Neural cell (in vitro differentiated cells): Measurements from ENCODE around the gene SHISAL1. TPM values are rescaled to one million over a fixed set of nuclear protein-coding genes. Genes with fewer than 3 reads are reported as not detected.

Source experiments
- H2AFZ ChIP-seq: fragments of 200-600, 300-800 bp; sonication (generic), shearing (Covaris generic); 2 replicates; pipeline ENCODE4 v1.6.0; 2014; ENCODE audit warnings: low read depth, mild to moderate bottlenecking, antibody characterized with exemption, low read length, moderate library complexity
- H3F3A ChIP-seq: fragments of 200-600 bp; shearing (Covaris generic); 2 replicates; pipeline ENCODE4 v1.6.1; 2016; ENCODE audit warnings: mild to moderate bottlenecking, moderate library complexity, mixed read lengths, antibody characterized with exemption, low read length; ENCODE audit not compliant: insufficient read depth, poor library complexity, severe bottlenecking
- H3K27ac ChIP-seq: fragments of 200-600, 300-800 bp; sonication (generic), shearing (Covaris generic); 2 replicates; pipeline ENCODE4 v1.5.1; 2014; ENCODE audit warnings: mild to moderate bottlenecking, low read length, moderate library complexity
- H3K27me3 ChIP-seq: fragments of 300-800, 200-600 bp; sonication (generic), shearing (Covaris generic); 2 replicates; pipeline ENCODE4 v1.6.0; 2014; ENCODE audit warnings: mild to moderate bottlenecking, low read depth, low read length, moderate library complexity; ENCODE audit not compliant: insufficient read depth
- H3K36me3 ChIP-seq: fragments of 300-800, 200-600 bp; sonication (generic), shearing (Covaris generic); 2 replicates; pipeline ENCODE4 v1.5.1; 2014; ENCODE audit warnings: mild to moderate bottlenecking, antibody characterized with exemption, low read length, moderate library complexity; ENCODE audit not compliant: insufficient read depth
- H3K4me2 ChIP-seq: fragments of 300-800, 200-600 bp; sonication (generic), shearing (Covaris generic); 2 replicates; pipeline ENCODE4 v1.6.0; 2014; ENCODE audit warnings: mild to moderate bottlenecking, low read length
- H3K4me3 ChIP-seq: fragments of 300-800, 200-600 bp; sonication (generic), shearing (Covaris generic); 2 replicates; pipeline ENCODE4 v1.5.1; 2014; ENCODE audit warnings: mild to moderate bottlenecking, low read length, moderate library complexity
- H3K79me2 ChIP-seq: fragments of 200-600 bp; shearing (Covaris generic); replicated peaks from 2 replicates; pipeline ENCODE4 v1.6.0; 2014; ENCODE audit warnings: mild to moderate bottlenecking, low read length, moderate library complexity; ENCODE audit not compliant: insufficient read depth
- H3K9ac ChIP-seq: fragments of 300-800, 200-600 bp; sonication (generic), shearing (Covaris generic); 2 replicates; pipeline ENCODE4 v1.6.1; 2016; ENCODE audit warnings: mild to moderate bottlenecking, low read length, mixed read lengths
- H3K9me2 ChIP-seq: fragments of 200-600 bp; shearing (Covaris generic); 2 replicates; pipeline ENCODE4 v1.6.1; 2016; ENCODE audit warnings: mild to moderate bottlenecking, low read length, mixed read lengths; ENCODE audit not compliant: insufficient read depth
- H3K9me3 ChIP-seq: fragments of 200-600, 300-800 bp; sonication (generic), shearing (Covaris generic); 2 replicates; pipeline ENCODE4 v1.6.1; 2016; ENCODE audit warnings: mild to moderate bottlenecking, mixed run types, low read length, moderate library complexity, mixed read lengths
- H4K20me1 ChIP-seq: fragments of 200-600 bp; shearing (Covaris generic); 2 replicates; pipeline ENCODE4 v1.6.1; 2016; ENCODE audit warnings: mild to moderate bottlenecking, mixed run types; ENCODE audit not compliant: insufficient read depth
- EP300 ChIP-seq: fragments of 450-650 bp; conservative IDR thresholded peaks from 2 replicates; pipeline ENCODE4 v1.6.1; 2014; ENCODE audit warnings: antibody characterized with exemption, mild to moderate bottlenecking, moderate library complexity; ENCODE audit not compliant: poor library complexity, severe bottlenecking
- EZH2 ChIP-seq: fragments of 200-600, 300-800 bp; shearing (Covaris generic), sonication (generic); IDR thresholded peaks from 2 replicates; pipeline ENCODE4 v1.6.1; 2014; ENCODE audit warnings: antibody characterized with exemption, low read length, borderline replicate concordance, mild to moderate bottlenecking; ENCODE audit not compliant: insufficient read depth, poor library complexity, severe bottlenecking
- MXI1 ChIP-seq: fragments of 450-650 bp; conservative IDR thresholded peaks from 2 replicates; pipeline ENCODE4 v1.6.1; 2014; ENCODE audit warnings: antibody characterized with exemption, mild to moderate bottlenecking; ENCODE audit not compliant: poor library complexity, severe bottlenecking
- POLR2AphosphoS5 ChIP-seq: IDR thresholded peaks from 2 replicates; pipeline ENCODE4 v1.6.1; 2012
- RAD21 ChIP-seq: fragments of 450-650 bp; conservative IDR thresholded peaks from 2 replicates; pipeline ENCODE4 v1.6.1; 2014; ENCODE audit warnings: antibody characterized with exemption, mild to moderate bottlenecking, moderate library complexity
- SMC3 ChIP-seq: fragments of 450-650 bp; conservative IDR thresholded peaks from 2 replicates; pipeline ENCODE4 v1.6.1; 2014; ENCODE audit warnings: antibody characterized with exemption, mild to moderate bottlenecking, moderate library complexity; ENCODE audit not compliant: poor library complexity
- TAF1 ChIP-seq: IDR thresholded peaks from 2 replicates; pipeline ENCODE4 v1.6.1; 2012; ENCODE audit warnings: low read depth
- polyA plus RNA-seq: library from polyadenylated mRNA; depleted of rRNA; stranded (reverse); fragments of >200 nt; gene quantifications from 2 replicates; pipeline ENCODE4 v1.2.3, GENCODE V29; 2014
- TF ChIP-seq, protein P1 (sequence below): IDR thresholded peaks from 2 replicates; pipeline ENCODE4 v1.6.1; 2012; ENCODE audit warnings: borderline replicate concordance
- TF ChIP-seq, protein P2 (sequence below): fragments of 450-650 bp; IDR thresholded peaks from 2 replicates; pipeline ENCODE4 v1.5.1; 2014; ENCODE audit warnings: antibody characterized with exemption, mild to moderate bottlenecking, moderate library complexity; ENCODE audit not compliant: poor library complexity, severe bottlenecking

SHISAL1 gene
- polyA plus RNA-seq, 1 donor from 2014 or later, result 15.4 TPM

GRCh38 chr22:44278243-44279068 is 34.3 kb downstream of the SHISAL1 start:
- Histone ChIP-seq H2AFZ (no peak overlapping the region), H3K79me2 (no peaks in the 10 kb centered on the region), H3K36me3 (no peaks in the 10 kb centered on the region), H3K9me3 (no peaks in the 10 kb centered on the region), H4K20me1 (no peaks in the 10 kb centered on the region), H3K27ac (no peak overlapping the region), H3K9me2 (no peaks in the 10 kb centered on the region), H3K4me2 (no peak overlapping the region), H3K4me3 (no peak overlapping the region), H3F3A (no peaks in the 10 kb centered on the region), H3K27me3 (no peaks in the 10 kb centered on the region), H3K9ac (no peak overlapping the region)
- TF ChIP-seq MXI1, result no peak
- TF ChIP-seq EP300, result no peak
- no peak for TF ChIP-seq POLR2AphosphoS5
- TF ChIP-seq SMC3, result no peak
- TF ChIP-seq RAD21, result no peak

DNA sequence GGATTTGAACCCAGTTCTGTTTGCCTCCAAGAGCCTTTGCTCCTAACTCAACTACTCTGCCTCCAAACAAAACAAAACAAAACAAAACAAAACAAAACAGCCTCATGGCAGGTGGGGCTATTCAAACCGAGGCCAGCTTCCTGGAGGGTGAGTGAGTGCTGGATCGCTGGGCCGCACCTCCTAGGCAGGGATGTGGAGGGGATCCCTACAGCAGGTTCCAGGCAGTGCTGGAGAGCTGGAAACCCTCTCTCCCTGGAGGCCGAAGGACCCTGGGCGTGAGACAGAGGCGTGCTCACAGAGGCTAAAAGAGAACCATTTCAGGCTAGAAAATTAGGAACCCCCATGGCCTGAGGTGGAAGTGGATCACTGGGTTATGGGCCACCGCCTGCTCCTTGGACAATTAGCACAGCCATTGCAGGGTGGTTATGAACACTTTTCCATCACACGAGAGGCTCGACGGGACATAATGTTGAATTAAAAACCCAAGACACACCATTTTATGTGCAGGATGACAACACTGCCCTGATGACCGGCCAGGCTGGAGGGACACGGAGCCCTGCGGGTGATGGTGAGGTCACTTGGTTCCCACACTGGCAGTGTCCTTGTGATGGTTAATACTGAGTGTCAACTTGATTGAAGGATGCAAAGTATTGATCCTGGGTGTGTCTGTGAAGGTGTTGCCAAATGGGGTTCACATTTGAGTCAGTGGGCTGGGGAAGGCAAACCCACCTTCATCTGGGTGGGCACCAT is 35.2 kb downstream of the SHISAL1 start:
- no peaks in the 10 kb centered on the region for H3K27me3 ChIP-seq
- H3K9me2 ChIP-seq, result no peaks in the 10 kb centered on the region
- no peak for TF ChIP-seq EP300
- TF ChIP-seq, protein P1, sequence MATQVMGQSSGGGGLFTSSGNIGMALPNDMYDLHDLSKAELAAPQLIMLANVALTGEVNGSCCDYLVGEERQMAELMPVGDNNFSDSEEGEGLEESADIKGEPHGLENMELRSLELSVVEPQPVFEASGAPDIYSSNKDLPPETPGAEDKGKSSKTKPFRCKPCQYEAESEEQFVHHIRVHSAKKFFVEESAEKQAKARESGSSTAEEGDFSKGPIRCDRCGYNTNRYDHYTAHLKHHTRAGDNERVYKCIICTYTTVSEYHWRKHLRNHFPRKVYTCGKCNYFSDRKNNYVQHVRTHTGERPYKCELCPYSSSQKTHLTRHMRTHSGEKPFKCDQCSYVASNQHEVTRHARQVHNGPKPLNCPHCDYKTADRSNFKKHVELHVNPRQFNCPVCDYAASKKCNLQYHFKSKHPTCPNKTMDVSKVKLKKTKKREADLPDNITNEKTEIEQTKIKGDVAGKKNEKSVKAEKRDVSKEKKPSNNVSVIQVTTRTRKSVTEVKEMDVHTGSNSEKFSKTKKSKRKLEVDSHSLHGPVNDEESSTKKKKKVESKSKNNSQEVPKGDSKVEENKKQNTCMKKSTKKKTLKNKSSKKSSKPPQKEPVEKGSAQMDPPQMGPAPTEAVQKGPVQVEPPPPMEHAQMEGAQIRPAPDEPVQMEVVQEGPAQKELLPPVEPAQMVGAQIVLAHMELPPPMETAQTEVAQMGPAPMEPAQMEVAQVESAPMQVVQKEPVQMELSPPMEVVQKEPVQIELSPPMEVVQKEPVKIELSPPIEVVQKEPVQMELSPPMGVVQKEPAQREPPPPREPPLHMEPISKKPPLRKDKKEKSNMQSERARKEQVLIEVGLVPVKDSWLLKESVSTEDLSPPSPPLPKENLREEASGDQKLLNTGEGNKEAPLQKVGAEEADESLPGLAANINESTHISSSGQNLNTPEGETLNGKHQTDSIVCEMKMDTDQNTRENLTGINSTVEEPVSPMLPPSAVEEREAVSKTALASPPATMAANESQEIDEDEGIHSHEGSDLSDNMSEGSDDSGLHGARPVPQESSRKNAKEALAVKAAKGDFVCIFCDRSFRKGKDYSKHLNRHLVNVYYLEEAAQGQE, result no peak
- no peak for TF ChIP-seq RAD21
- no peak for TF ChIP-seq SMC3
- no peak for TF ChIP-seq EZH2
- no peak for TF ChIP-seq POLR2AphosphoS5
- TF ChIP-seq, protein P2, sequence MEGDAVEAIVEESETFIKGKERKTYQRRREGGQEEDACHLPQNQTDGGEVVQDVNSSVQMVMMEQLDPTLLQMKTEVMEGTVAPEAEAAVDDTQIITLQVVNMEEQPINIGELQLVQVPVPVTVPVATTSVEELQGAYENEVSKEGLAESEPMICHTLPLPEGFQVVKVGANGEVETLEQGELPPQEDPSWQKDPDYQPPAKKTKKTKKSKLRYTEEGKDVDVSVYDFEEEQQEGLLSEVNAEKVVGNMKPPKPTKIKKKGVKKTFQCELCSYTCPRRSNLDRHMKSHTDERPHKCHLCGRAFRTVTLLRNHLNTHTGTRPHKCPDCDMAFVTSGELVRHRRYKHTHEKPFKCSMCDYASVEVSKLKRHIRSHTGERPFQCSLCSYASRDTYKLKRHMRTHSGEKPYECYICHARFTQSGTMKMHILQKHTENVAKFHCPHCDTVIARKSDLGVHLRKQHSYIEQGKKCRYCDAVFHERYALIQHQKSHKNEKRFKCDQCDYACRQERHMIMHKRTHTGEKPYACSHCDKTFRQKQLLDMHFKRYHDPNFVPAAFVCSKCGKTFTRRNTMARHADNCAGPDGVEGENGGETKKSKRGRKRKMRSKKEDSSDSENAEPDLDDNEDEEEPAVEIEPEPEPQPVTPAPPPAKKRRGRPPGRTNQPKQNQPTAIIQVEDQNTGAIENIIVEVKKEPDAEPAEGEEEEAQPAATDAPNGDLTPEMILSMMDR, result no peak
- no peak for TF ChIP-seq TAF1
- no peak overlapping the region for H3K4me2 ChIP-seq
- no peaks in the 10 kb centered on the region for H3F3A ChIP-seq
- no peaks in the 10 kb centered on the region for H3K79me2 ChIP-seq
- no peaks in the 10 kb centered on the region for H4K20me1 ChIP-seq
- no peak overlapping the region for H2AFZ ChIP-seq
- no peak overlapping the region for H3K27ac ChIP-seq
- no peaks in the 10 kb centered on the region for H3K9me3 ChIP-seq
- no peaks in the 10 kb centered on the region for H3K36me3 ChIP-seq
- H3K4me3 ChIP-seq, result no peak overlapping the region
- H3K9ac ChIP-seq, result no peak overlapping the region
